ENCODE data around the gene CPB2.

CPB2 gene

GRCh38 chr13:46126552-46127357, 21.9 kb upstream of the CPB2 start:
- DNase-seq (ENCODE audit: low read depth), result peak; percentile 47

GRCh38 chr13:46126056-46126455, 21.2 kb upstream of the CPB2 start:
- no peak for DNase-seq (ENCODE audit: low read depth)

GRCh38 chr13:46124967-46125933, 20.4 kb upstream of the CPB2 start:
- peak; percentile 11 for DNase-seq (ENCODE audit: low read depth)

DNA sequence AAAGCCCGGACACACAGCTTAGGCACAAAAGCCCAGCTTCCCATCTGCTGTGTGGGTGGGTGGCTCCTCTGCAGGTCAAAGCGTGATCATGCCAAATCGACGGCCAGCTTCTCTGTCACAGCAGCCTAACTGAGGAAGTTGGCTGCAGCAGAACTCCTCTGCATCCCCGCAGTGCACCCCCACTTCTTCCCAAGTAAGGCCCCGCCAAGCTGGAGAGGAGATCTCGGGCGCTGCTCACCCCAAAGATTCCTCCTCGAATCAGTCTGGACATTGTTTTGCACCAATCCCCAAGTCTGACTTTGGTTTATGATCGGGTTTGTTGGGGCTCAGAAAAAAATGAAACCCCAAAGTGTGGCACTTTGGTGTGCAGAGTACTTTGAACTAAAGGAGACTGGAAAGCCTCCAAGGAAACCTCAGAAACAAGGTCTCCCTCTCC, 19.7 kb upstream of the CPB2 start:
- DNase-seq (ENCODE audit: low read depth), result no peak

DNA sequence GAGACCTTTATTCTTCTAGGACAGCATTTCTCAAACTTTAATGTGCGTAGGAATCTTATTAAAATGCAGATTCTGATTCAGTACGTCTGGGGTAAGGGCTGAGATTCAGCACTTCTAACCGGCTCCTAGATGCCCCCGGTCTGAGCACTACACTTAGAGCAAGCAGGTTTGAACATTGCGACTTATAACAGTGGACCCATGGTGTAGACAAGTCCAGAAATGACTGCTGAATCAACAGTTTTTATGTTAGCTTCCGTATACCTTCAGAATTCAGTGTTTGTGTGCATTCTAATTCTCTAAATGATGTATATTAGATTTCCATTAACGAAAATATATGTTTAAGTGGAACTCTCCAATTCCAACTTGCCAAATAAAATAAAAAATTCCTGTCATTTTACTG, 17.5 kb upstream of the CPB2 start:
- DNase-seq (ENCODE audit: low read depth), result no peak

DNA sequence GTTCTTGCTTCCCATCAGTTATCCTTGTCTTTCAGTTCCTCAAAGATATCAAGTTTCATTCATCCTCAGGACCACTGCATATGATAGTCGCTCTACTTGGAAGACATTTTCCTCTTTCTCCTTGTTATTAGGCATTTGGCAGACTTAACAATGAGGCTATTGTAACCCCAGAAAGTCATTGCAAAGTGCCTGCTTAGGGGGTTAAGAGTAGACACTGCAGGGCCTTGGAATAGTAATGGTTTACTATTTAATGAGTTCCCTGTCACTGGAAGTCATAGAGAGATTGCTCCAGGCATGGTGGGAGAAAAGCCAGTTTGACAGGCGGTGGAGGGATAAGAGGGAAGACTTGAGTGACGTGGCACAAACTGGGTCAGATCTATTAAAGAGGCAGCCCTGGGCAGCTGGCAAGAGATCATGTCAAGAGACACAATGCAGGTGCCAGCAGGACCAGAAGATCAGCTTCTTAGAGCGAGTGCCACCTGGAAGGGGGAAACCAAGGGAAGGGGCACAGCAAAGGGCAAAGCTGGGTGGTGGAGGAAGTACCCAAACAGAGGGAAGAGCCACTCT, 16.8 kb upstream of the CPB2 start:
- DNase-seq (ENCODE audit: low read depth), result no peak

GRCh38 chr13:46121033-46121432, 16.2 kb upstream of the CPB2 start:
- DNase-seq (ENCODE audit: low read depth), result no peak

DNA sequence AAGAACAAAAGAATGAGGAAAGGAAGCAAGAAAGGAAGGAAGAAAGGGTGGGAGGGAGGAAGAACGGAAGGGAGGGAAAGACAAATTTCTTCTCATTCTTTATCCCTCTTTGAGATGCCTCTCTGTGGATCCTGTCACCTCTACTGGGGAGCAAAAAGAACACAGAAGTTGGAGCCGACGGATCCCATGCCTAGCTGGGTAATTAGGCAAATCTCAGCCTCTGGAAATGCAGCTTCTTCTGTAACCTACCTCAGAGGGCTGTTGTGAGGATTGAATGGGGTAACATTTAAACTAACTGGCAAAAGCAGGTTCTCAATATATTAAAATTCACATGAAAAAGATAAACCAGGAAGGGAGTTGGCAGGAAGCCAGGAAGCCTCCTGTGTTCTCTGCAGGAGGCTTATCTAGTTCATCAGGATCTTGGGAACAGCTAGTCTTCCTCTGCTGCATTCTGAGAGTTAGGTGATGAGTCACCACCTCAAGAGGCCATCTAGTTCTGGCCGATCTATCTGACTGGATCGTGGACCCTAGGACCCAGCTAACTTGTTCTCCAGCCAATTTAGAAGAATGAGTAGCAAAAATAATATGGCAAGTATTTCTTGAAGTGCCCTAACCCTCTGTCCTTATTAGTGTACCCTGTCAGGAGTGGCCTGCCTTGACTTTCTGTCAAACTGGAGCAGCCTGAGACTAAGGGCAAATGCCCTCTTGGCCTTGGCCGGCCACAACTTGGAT, 15.2 kb upstream of the CPB2 start:
- DNase-seq (ENCODE audit: low read depth), result peak; percentile 18

DNA sequence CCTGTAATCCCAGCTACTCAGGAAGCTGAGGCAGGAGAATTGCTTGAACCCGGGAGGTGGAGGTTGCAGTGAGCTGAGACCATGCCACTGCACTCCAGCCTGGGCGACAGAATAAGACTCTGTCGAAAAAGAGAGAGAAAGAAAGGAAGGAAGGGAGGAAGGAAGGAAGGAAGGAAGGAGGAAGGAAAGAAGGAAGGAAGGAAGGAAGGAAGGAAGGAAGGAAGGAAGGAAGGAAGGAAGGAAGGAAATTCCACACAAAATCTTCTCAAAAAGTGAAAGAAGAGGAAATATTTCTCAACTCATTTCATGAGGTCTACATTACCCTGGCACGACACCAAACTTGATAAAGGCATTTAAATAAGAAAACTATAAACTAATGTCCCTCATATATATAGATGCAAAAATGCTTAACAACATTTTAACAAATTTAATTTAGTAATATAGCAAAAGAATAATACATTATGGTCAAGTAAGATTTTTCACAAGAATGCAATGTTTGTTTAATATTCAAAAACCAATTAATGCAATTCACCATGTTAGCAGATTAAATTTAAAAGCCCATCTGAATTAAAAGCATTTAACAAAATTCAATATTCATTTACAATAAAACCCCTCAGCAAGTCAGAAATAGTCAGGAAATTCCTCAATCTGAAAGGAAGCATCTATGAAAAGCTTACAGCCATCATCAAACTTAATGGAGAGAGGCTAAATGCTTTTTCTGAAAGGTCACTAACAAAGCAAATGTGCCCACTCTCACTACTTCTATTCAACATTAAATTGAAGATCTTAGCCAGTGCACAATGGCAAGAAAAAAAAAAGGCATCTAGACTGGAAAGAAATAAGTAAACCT, 12.0 kb upstream of the CPB2 start:
- DNase-seq (ENCODE audit: low read depth), result no peak

- no peak for DNase-seq (ENCODE audit: low read depth)
Measured at GRCh38 chr13:46114613-46115012, 9.8 kb upstream of the CPB2 start.

DNA sequence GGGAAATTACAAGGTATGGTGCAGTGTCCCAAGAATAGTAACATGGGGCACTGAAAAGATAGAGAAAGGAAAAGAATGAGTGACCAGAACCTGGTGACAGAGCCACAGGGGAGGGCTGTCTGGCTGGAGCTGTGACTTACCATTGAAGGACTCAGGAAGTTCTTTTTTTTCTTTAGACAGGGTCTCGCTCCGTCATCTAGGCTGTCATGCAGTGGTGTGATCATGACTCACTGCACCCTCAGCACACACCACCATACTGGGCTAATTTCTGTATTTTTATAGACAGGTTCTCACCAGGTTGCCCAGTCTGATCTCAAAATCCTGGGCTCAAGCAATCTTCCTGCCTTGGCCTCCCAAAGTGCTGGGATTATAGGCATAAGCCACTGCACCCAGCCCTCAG, 8.8 kb upstream of the CPB2 start:
- no peak for DNase-seq (ENCODE audit: low read depth)

DNA sequence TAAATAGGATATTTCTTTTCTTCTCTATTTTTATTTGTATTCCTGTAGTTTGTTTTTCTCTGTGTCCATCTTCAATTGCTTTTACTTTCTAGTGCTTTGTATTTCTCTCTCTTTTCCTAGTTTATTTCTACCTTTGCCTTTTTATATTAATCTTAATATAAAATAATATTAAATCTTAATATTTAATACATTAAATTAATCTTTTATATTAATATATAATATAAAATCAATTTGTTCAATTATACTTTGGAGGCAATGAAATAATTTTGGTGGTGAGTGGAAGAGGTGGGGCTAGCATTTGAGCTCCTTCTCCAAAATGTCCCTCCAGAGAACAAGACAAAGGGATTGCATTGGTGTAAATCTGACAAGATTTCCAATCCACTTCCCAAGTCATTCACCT, 6.3 kb upstream of the CPB2 start:
- DNase-seq (ENCODE audit: low read depth), result no peak

DNA sequence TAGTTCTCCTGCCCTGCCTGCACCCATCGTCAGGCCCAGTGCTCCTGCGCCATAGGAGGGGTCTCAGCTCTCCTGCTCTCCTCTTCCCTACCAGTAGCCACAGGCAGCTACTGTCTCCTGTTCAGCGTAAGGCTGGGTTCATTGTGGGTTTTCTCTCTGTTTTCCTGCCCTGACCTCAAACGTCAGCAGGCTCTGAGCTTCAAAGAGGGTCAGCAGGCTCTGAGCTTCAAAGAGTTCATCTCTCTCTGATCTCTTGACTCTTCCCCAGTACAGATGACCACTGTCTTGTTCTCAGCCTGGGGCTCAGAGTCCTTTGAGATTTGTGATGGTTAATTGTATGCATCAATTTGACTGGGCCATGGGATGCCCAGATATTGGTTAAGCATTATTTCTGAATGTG, 4.6 kb upstream of the CPB2 start:
- no peak for DNase-seq (ENCODE audit: low read depth)

GRCh38 chr13:46106839-46107371, 2.1 kb upstream of the CPB2 start:
- no peak for DNase-seq (ENCODE audit: low read depth)

DNA sequence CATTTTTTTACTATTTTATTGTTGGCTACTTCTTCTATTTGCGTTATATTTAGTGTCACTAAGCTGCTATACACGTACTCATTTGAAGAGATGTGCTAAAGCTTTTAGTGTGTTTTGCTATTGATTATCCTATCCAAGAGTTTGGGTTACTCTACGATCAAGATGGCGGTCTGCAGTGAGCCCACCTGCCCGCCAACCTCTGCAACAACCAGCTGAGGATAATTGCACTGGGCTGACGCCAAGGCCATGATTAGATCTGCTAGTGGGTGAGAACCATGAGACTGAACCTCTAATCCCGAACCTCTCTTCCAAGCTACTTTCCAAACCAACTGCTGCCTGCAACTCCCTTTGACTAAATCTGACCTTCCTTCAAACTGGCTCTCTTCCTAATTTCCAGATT, 1.8 kb downstream of the CPB2 start:
- DNase-seq (ENCODE audit: low read depth), result no peak

DNA sequence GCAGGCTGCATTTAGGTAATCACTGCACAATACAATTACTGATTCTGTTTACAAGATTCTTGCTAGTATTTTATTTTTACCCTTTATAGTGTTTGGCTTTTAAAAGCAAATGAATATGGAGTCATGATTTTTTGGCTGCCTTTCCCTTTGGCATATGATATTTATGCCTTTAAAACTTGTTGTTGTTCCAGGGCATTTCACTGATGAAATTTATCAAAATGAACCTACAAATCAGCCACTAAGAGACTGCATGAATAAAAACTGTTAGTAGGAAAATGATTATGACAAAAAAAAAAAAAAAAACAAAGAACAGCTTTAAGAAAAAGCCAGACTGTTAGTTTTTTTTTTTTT, 2.6 kb downstream of the CPB2 start:
- DNase-seq (ENCODE audit: low read depth), result no peak

- DNase-seq (ENCODE audit: low read depth), result no peak
Measured at GRCh38 chr13:46101484-46102254, 3.2 kb downstream of the CPB2 start.

DNA sequence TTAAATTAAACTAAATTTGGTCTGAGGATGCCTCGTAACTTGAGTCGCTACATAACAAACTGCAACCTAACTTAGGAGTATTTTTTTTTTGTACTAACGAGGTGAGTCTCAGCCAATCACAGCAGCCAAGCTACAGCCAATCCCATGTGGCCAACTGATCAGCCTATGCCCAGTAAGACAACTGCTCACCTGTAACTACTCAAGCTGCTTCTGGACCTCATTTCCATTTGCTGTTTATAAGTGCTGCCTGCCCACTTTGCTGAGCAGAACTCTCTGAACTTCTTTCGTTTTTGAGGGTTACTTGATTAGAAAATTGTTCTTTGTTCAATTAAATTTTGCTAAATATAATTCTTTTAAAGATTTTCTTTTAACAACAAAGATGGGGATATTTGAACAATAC, 3.8 kb downstream of the CPB2 start:
- no peak for DNase-seq (ENCODE audit: low read depth)

DNA sequence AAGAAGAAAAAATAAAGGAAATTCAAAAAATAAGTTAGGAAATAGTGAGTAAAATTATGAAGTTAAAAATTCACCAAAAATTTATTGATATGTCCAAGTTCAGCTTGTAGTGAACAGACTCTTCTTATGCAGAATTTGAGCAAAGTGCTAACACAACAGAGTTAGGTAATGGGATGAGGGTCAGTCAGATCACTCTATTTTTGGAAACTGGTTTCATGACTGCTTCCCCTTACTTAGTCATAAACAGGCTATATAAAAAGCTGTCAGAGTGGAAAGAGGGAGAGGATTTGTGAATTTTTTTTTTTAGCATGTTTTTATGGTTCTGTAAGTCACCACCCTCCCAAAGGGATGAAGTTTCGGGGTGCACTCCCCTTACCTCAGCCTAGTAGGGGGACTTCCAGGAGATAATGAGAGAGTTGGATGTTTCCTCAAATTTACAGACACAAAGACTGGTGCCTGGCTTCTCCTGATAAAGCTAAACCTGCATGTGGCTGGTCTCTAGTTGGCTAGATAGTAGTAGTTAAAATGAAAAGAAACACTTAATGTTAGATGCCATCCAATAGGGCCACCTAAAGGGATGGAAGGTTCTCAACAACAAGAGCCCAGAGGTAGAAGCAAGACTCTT, 4.5 kb downstream of the CPB2 start:
- no peak for DNase-seq (ENCODE audit: low read depth)

DNA sequence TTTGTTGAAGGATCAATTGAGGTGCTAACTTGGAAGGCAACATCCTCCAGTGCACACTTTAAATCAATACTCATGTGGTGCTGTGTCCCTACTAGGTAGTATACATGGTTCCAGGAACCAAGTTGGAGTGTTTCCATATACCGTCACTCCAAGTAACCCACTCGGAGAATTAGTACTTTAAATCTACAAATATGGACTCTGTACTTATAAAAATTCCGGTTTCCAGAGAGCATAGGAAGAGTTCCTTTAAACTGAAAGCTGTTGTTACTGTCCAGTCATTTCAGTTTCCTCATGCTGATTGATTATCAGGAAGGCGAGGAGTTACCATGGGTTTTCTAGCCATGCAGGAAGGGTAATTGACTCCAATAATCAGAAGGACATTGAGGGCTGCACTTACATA, 7.2 kb downstream of the CPB2 start:
- no peak for DNase-seq (ENCODE audit: low read depth)

All from GM04504 (cell line).